Trophoblast cell (in vitro differentiated cells and primary cell): ENCODE results near the gene MAP3K10.
"Not testable (repeated sequence)": the region's sequence is repeated elsewhere in the genome, so short reads cannot be mapped to it uniquely, and the experiment has no call there.

Experiments used
- DNase-seq, 2 donors: peaks; one replicate each; pipeline ENCODE4 v3.0.0-alpha.2; 2016
- H2AFZ ChIP-seq: 2 replicates; pipeline ENCODE4 v1.6.1; 2013; ENCODE audit warnings: low read length, moderate library complexity, mild to moderate bottlenecking; ENCODE audit not compliant: insufficient read depth, poor library complexity
- H2AK5ac ChIP-seq: 2 replicates; pipeline ENCODE4 v1.6.1; 2013; ENCODE audit warnings: mild to moderate bottlenecking, low read length
- H2BK120ac ChIP-seq: 2 replicates; pipeline ENCODE4 v1.6.1; 2013; ENCODE audit warnings: low read length, mild to moderate bottlenecking, moderate library complexity; ENCODE audit not compliant: insufficient read depth, poor library complexity
- H2BK12ac ChIP-seq: 2 replicates; pipeline ENCODE4 v1.6.1; 2013; ENCODE audit warnings: mild to moderate bottlenecking, low read length, moderate library complexity
- H2BK5ac ChIP-seq: 2 replicates; pipeline ENCODE4 v1.6.1; 2013; ENCODE audit warnings: low read length, low read depth, moderate library complexity, mild to moderate bottlenecking; ENCODE audit not compliant: poor library complexity
- H3K14ac ChIP-seq: 2 replicates; pipeline ENCODE4 v1.6.1; 2013; ENCODE audit warnings: mild to moderate bottlenecking, low read length
- H3K18ac ChIP-seq: 2 replicates; pipeline ENCODE4 v1.6.1; 2013; ENCODE audit warnings: mild to moderate bottlenecking, low read length
- H3K23ac ChIP-seq: 2 replicates; pipeline ENCODE4 v1.6.1; 2013; ENCODE audit warnings: low read length
- H3K27ac ChIP-seq: 2 replicates; pipeline ENCODE4 v1.5.1; 2013; ENCODE audit warnings: low read depth, mild to moderate bottlenecking, inconsistent platforms, low read length, moderate library complexity
- H3K27me3 ChIP-seq: 2 replicates; pipeline ENCODE4 v1.6.1; 2013; ENCODE audit warnings: inconsistent platforms, mild to moderate bottlenecking, low read length, moderate library complexity; ENCODE audit not compliant: insufficient read depth
- H3K36me3 ChIP-seq, 2 experiments: 1 replicate in 1 of 2; 2 replicates in 1 of 2; pipeline ENCODE4 v1.6.1; 2013; ENCODE audit warnings: low read length in 2 of 2, mild to moderate bottlenecking in 2 of 2, moderate library complexity in 1 of 2; ENCODE audit not compliant: insufficient read depth in 2 of 2, control insufficient read depth in 1 of 2
- H3K4ac ChIP-seq: 2 replicates; pipeline ENCODE4 v1.6.1; 2013; ENCODE audit warnings: low read depth, mild to moderate bottlenecking, low read length, moderate library complexity
- H3K4me1 ChIP-seq, 2 experiments: 1 replicate in 1 of 2; 2 replicates in 1 of 2; pipeline ENCODE4 v1.6.1; 2013; ENCODE audit warnings: low read length in 2 of 2, mild to moderate bottlenecking in 2 of 2, moderate library complexity in 1 of 2; ENCODE audit not compliant: insufficient read depth in 2 of 2, control insufficient read depth in 1 of 2
- H3K4me2 ChIP-seq: 2 replicates; pipeline ENCODE4 v1.6.1; 2013; ENCODE audit warnings: inconsistent platforms, mild to moderate bottlenecking, low read length, moderate library complexity
- H3K4me3 ChIP-seq: 2 replicates; pipeline ENCODE4 v1.5.1; 2013; ENCODE audit warnings: mild to moderate bottlenecking, low read depth, low read length, inconsistent platforms
- H3K79me1 ChIP-seq: one replicate; pipeline ENCODE4 v1.6.1; 2013; ENCODE audit warnings: low read length
- H3K79me2 ChIP-seq: 2 replicates; pipeline ENCODE4 v1.6.1; 2013; ENCODE audit warnings: low read length, mild to moderate bottlenecking; ENCODE audit not compliant: control insufficient read depth, insufficient read depth, poor library complexity
- H3K9ac ChIP-seq: 2 replicates; pipeline ENCODE4 v1.6.1; 2013; ENCODE audit warnings: mild to moderate bottlenecking, low read length
- H3K9me3 ChIP-seq: 2 replicates; pipeline ENCODE4 v1.6.1; 2013; ENCODE audit warnings: low read depth, mild to moderate bottlenecking, control low read depth, inconsistent platforms, low read length; ENCODE audit not compliant: insufficient read depth
- H4K12ac ChIP-seq: 2 replicates; pipeline ENCODE4 v1.6.1; 2013; ENCODE audit warnings: low read depth, mild to moderate bottlenecking, low read length, moderate library complexity
- H4K8ac ChIP-seq: 2 replicates; pipeline ENCODE4 v1.6.1; 2013; ENCODE audit warnings: low read depth, mild to moderate bottlenecking, low read length, moderate library complexity
- H4K91ac ChIP-seq: one replicate; pipeline ENCODE4 v1.6.1; 2013; ENCODE audit warnings: low read depth, mild to moderate bottlenecking, low read length, moderate library complexity
- WGBS: extraction: QIAGEN DNeasy Blood & Tissue Kit; methylation state at CpG from one replicate; pipeline ENCODE4 v1.1.7; 2013; ENCODE audit warnings: missing lambda C conversion rate; ENCODE audit not compliant: insufficient read length, insufficient coverage; ENCODE audit errors: extremely low coverage; 5-methylcytosine and 5-hydroxymethylcytosine counted together

Gene MAP3K10

DNA sequence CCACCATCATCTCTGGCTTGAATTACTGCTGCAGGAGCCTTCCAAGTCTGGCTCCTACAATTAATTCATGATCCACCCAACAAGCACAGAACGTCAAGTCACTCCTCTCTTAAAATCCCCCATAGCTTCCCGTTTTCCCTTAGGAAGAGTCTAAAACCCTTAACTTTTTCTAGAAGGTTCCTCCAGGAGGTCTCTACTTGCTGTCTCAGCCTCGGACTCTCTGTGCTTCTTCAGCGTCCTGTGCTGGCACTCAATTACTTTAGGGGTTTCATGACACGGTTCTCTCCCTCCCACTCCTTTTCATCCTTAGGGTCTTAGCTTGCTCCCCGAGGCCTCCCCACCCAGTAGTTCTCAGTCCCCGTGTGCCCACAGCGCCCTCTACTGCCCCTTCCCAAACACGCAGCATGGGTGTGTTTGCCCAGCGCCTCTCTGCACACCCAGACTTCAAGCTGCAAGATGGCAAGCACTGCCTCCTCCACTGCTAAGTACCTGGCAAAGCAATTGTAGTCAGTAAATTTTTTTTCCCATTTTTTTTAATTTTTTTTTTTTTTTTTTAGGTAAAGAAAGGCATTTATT is 25.8 kb upstream of the MAP3K10 start:
- no peak overlapping the region for H3K14ac ChIP-seq
- no peak overlapping the region for H4K12ac ChIP-seq
- H2AFZ ChIP-seq = no peak overlapping the region
- WGBS = no CpG with 5 or more reads among the region's 10 CpGs
- no peaks in the 10 kb centered on the region for H3K79me2 ChIP-seq
- no peak overlapping the region for H4K91ac ChIP-seq
- H3K36me3 ChIP-seq = no peaks in the 10 kb centered on the region
- H3K4ac ChIP-seq = no peak overlapping the region
- no peaks in the 10 kb centered on the region for H3K27me3 ChIP-seq
- H3K9me3 ChIP-seq = no peaks in the 10 kb centered on the region
- H3K4me2 ChIP-seq = no peak overlapping the region
- no peaks in the 10 kb centered on the region for H3K4me1 ChIP-seq
- no peak overlapping the region for H4K8ac ChIP-seq
- H2AK5ac ChIP-seq = no peak overlapping the region
- H2BK5ac ChIP-seq = no peak overlapping the region
- no peak overlapping the region for H3K9ac ChIP-seq
- DNase-seq = peak in 1 of 2 donors; percentile 10
- no peaks in the 10 kb centered on the region for H3K79me1 ChIP-seq
- H3K23ac ChIP-seq = no peak overlapping the region
- H2BK12ac ChIP-seq = no peak overlapping the region
- no peak overlapping the region for H2BK120ac ChIP-seq
- no peak overlapping the region for H3K4me3 ChIP-seq
- H3K18ac ChIP-seq = no peak overlapping the region
- no peak overlapping the region for H3K27ac ChIP-seq

DNA sequence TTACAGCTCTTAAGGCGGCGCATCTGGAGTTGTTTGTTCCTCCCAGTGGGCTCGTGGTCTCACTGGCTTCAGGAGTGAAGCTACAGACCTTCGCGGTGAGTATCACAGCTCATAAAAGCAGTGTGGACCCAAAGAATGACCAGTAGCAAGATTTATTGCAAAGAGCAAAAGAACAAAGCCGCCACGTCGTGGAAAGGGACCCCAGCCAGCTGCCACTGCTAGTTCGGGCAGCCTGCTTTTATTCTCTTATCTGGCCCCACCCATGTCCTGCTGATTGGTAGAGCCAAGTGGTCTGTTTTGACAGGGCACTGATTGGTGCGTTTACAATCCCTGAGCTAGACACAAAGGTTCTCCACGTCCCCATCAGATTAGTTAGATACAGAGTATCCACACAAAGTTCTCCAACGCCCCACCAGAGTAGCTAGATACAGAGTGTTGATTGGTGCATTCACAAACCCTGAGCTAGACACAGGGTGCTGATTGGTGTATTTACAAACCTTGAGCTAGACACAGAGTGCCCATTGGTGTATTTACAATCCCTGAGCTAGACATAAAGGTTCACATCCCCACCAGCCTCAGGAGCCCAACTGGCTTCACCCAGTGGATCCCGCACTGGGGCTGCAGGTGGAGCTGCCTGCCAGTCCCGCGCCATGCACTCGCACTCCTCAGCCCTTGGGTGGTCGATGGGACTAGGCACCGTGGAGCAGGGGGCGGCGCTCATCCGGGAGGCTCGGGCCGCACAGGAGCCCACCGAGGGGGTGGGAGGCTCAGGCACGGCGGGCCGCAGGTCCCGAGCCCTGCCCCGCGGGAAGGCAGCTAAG is 21.5 kb upstream of the MAP3K10 start:
- H3K4me2 ChIP-seq, H3K79me1 ChIP-seq, H3K4me3 ChIP-seq, DNase-seq, H2BK5ac ChIP-seq, H3K27ac ChIP-seq, H4K8ac ChIP-seq, H3K4ac ChIP-seq, H3K23ac ChIP-seq, H3K4me1 ChIP-seq, H3K14ac ChIP-seq, H3K9ac ChIP-seq, H2BK12ac ChIP-seq, H3K9me3 ChIP-seq, H2AFZ ChIP-seq, H3K36me3 ChIP-seq, H2BK120ac ChIP-seq, H4K91ac ChIP-seq, H3K18ac ChIP-seq, H3K27me3 ChIP-seq, H2AK5ac ChIP-seq, H3K79me2 ChIP-seq, H4K12ac ChIP-seq: not testable (repeated sequence)
- whole genome bisulfite sequencing = no CpG with 5 or more reads among the region's 30 CpGs

DNA sequence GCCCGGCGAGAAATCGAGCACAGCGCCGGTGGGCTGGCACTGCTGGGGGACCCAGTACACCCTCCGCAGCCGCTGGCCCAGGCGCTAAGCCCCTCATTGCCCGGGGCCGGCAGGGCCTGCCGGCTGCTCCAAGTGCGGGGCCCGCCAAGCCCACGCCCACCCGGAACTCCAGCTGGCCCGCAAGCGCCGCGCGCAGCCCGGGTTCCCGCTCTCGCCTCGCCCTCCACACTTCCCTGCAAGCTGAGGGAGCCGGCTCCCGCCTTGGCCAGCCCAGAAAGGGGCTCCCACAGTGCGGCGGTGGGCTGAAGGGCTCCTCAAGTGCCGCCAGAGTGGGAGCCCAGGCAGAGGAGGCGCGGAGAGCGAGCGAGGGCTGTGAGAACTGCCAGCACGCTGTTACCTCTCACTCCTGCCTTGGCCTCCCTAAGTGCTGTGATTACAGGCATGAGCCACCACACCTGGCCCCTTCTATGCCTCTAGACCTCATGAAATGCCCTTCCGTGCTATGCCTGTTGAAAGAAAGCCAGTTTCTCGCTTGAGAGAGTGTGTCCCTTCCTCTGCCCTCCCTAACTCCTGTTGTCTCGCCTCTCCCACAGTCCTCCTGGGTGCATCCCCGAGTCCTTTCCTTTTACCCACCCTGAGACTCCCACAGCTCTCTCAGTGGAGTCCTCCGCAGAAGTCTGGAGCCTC is 20.8 kb upstream of the MAP3K10 start:
- not testable (repeated sequence) for H2AFZ ChIP-seq, H3K14ac ChIP-seq, H3K9ac ChIP-seq, H4K91ac ChIP-seq, H3K79me2 ChIP-seq, H3K27ac ChIP-seq, H2BK5ac ChIP-seq, H3K4me3 ChIP-seq, H3K27me3 ChIP-seq, H4K8ac ChIP-seq, H3K9me3 ChIP-seq, H3K23ac ChIP-seq, DNase-seq, H3K4me1 ChIP-seq, H2BK12ac ChIP-seq, H3K36me3 ChIP-seq, H3K4me2 ChIP-seq, H3K79me1 ChIP-seq, H2AK5ac ChIP-seq, H3K4ac ChIP-seq, H4K12ac ChIP-seq, H3K18ac ChIP-seq, H2BK120ac ChIP-seq
- WGBS = no CpG with 5 or more reads among the region's 39 CpGs

DNA sequence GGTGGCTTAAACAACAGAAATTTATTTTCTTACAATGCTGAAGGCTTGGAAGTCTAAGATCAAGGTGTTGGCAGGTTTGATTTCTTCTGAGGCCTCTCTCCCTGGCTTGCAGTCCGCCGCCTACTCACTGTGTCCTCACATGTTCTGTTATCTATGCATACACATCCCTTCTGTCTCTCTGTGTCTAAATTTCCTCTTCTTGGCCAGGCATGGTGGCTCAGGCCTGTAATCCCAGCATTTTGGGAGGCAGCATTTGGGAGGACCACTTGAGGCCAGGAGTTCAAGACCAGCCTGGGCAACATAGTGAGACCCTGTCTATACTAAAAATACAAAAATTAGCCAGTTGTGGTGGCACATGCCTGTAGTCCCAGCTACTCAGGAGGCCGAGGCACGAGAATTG is 19.9 kb upstream of the MAP3K10 start:
- not testable (repeated sequence) for H3K9ac ChIP-seq, H4K8ac ChIP-seq, H3K79me1 ChIP-seq, H3K4me3 ChIP-seq, H3K36me3 ChIP-seq, H4K12ac ChIP-seq, H2BK12ac ChIP-seq, H2AFZ ChIP-seq, H2BK120ac ChIP-seq, H3K23ac ChIP-seq, H3K9me3 ChIP-seq, H3K4me1 ChIP-seq, DNase-seq, H2BK5ac ChIP-seq, H3K14ac ChIP-seq, H3K4ac ChIP-seq, H4K91ac ChIP-seq, H3K4me2 ChIP-seq, H3K18ac ChIP-seq, H3K27ac ChIP-seq, H3K79me2 ChIP-seq, H3K27me3 ChIP-seq, H2AK5ac ChIP-seq
- WGBS = no CpG with 5 or more reads among the region's 4 CpGs
